OCI-LY7 (cell line): ENCODE results near the gene SLC24A2. TPM values are rescaled to one million over a fixed set of nuclear protein-coding genes. Genes with fewer than 3 reads are reported as not detected.

ENCODE experiments used
- BruUV-seq: library from RNA; stranded (reverse); fragments of 400-500 nt; replicated peaks from 2 replicates; lab custom pipeline; 2021; lab: Mats Ljungman, UMichigan
- CTCF ChIA-PET: fragments of 300-600 bp; sonication (Branson Sonifier 250); formaldehyde crosslinking; loops from one replicate; lab custom pipeline; 2022; ENCODE audit warnings: antibody characterized with exemption; ENCODE audit not compliant: unreplicated experiment; lab: Charles Lee
- POLR2A ChIA-PET: fragments of 300-600 bp; sonication (Branson Sonifier 250); formaldehyde crosslinking; loops from one replicate; lab custom pipeline; 2022; ENCODE audit warnings: antibody characterized with exemption; lab: Charles Lee
- DNase-seq: peaks from one replicate; pipeline ENCODE4 v3.0.0-alpha.2; 2015; ENCODE audit warnings: low spot score
- H2AFZ ChIP-seq: fragments of 200-600 bp; sonication (generic), shearing (Covaris generic); 2 replicates; pipeline ENCODE4 v1.6.1; 2014; ENCODE audit warnings: mild to moderate bottlenecking, antibody characterized with exemption, low read length, moderate library complexity
- H3K27ac ChIP-seq: fragments of 200-600 bp; sonication (generic); 2 replicates; pipeline ENCODE4 v1.5.1; 2014; ENCODE audit warnings: mixed run types, low read depth, mild to moderate bottlenecking, moderate library complexity, low read length, inconsistent platforms; ENCODE audit not compliant: poor library complexity, severe bottlenecking
- H3K36me3 ChIP-seq: fragments of 200-600 bp; sonication (generic); 2 replicates; pipeline ENCODE4 v1.6.1; 2014; ENCODE audit warnings: mild to moderate bottlenecking, antibody characterized with exemption, low read length, moderate library complexity, mixed read lengths; ENCODE audit not compliant: insufficient read depth
- H3K4me1 ChIP-seq: fragments of 200-600 bp; sonication (generic); 2 replicates; pipeline ENCODE4 v1.5.1; 2014; ENCODE audit warnings: mild to moderate bottlenecking, low read length; ENCODE audit not compliant: insufficient read depth, poor library complexity, severe bottlenecking
- H3K4me2 ChIP-seq: fragments of 200-600 bp; sonication (generic); 2 replicates; pipeline ENCODE4 v1.6.1; 2014; ENCODE audit warnings: mild to moderate bottlenecking, low read length
- H3K4me3 ChIP-seq: fragments of 200-600 bp; sonication (generic); 2 replicates; pipeline ENCODE4 v1.5.1; 2014; ENCODE audit warnings: mild to moderate bottlenecking, low read depth, low read length; ENCODE audit not compliant: poor library complexity, severe bottlenecking
- H3K79me2 ChIP-seq: fragments of 200-600 bp; sonication (generic); 2 replicates; pipeline ENCODE4 v1.6.1; 2016; ENCODE audit warnings: low read depth, mild to moderate bottlenecking, low read length, moderate library complexity, mixed read lengths; ENCODE audit not compliant: insufficient read depth
- H3K9me2 ChIP-seq: fragments of 200-600 bp; sonication (generic); 2 replicates; pipeline ENCODE4 v1.6.1; 2016; ENCODE audit warnings: mild to moderate bottlenecking, low read length, mixed read lengths; ENCODE audit not compliant: insufficient read depth
- H3K9me3 ChIP-seq: fragments of 200-600 bp; sonication (generic); 2 replicates; pipeline ENCODE4 v1.6.1; 2014; ENCODE audit warnings: mild to moderate bottlenecking, mixed run types, low read length, mixed read lengths
- H4K20me1 ChIP-seq: fragments of 200-600 bp; sonication (generic); 2 replicates; pipeline ENCODE4 v1.6.1; 2014; ENCODE audit warnings: mild to moderate bottlenecking, antibody characterized with exemption, low read length, moderate library complexity, mixed read lengths; ENCODE audit not compliant: insufficient read depth
- CTCF ChIP-seq: fragments of 200-600 bp; sonication (generic); conservative IDR thresholded peaks from 2 replicates; pipeline ENCODE4 v1.5.1; 2014; ENCODE audit warnings: mild to moderate bottlenecking, antibody characterized with exemption, low read length, moderate library complexity, mixed read lengths
- EZH2phosphoT487 ChIP-seq: fragments of 200-600 bp; sonication (generic); IDR thresholded peaks from 2 replicates; pipeline ENCODE4 v1.6.1; 2018; ENCODE audit warnings: low read depth, borderline replicate concordance, mild to moderate bottlenecking, mixed run types, antibody characterized with exemption, low read length, moderate library complexity, mixed read lengths
- intact Hi-C: fragments of 100-400 bp; cut with micrococcal nuclease; formaldehyde crosslinking; loops from one replicate; pipeline ENCODE4 v1.10.0; 2022; ENCODE audit not compliant: unreplicated experiment
- total RNA-seq, 2 experiments: library from RNA; depleted of rRNA in 1 of 2; stranded (reverse); fragments of >200 nt in 1 of 2; shearing (Covaris generic) in 1 of 2; gene quantifications; 2 replicates each; pipeline ENCODE4 v1.2.3, GENCODE V29; 2014 to 2022

The SLC24A2 gene
- total RNA-seq, 2 experiments from 2014 or later, result not detected

GRCh38 chr9:19746223-19746622 is 42.6 kb downstream of the SLC24A2 start:
- Histone ChIP-seq H3K4me3 (no peak overlapping the region), H3K4me1 (no peaks in the 10 kb centered on the region), H3K4me2 (no peak overlapping the region), H3K36me3 (no peaks in the 10 kb centered on the region), H3K79me2 (no peaks in the 10 kb centered on the region), H3K9me3 (no peaks in the 10 kb centered on the region), H4K20me1 (no peaks in the 10 kb centered on the region), H2AFZ (no peak overlapping the region), H3K9me2 (no peaks in the 10 kb centered on the region), H3K27ac (no peak overlapping the region)
- intact Hi-C loops, result no loop called here
- POLR2A ChIA-PET, result interaction anchor here (1.2 kb wide), 1 partner anchor 25 kb away, joined by 3 read pairs; no protein-coding TSS in a partner anchor
- no peak for DNase-seq
- BruUV-seq, result no TSS peak
- TF ChIP-seq EZH2phosphoT487, result no peak
- TF ChIP-seq CTCF, result no peak
- CTCF ChIA-PET, result no interaction called here

GRCh38 chr9:19741178-19741577 is 47.7 kb downstream of the SLC24A2 start:
- no peaks in the 10 kb centered on the region for H3K36me3 ChIP-seq
- no peak overlapping the region for H3K27ac ChIP-seq
- no peaks in the 10 kb centered on the region for H3K4me1 ChIP-seq
- intact Hi-C loops, result no loop called here
- ChIA-PET CTCF (no interaction called here), POLR2A (no interaction called here)
- no peak for TF ChIP-seq EZH2phosphoT487
- no peak for TF ChIP-seq CTCF
- H3K9me3 ChIP-seq, result no peaks in the 10 kb centered on the region
- H3K9me2 ChIP-seq, result no peaks in the 10 kb centered on the region
- H3K4me3 ChIP-seq, result no peak overlapping the region
- H2AFZ ChIP-seq, result no peak overlapping the region
- no peak for DNase-seq
- BruUV-seq, result no TSS peak
- H3K4me2 ChIP-seq, result no peak overlapping the region
- H4K20me1 ChIP-seq, result no peaks in the 10 kb centered on the region
- H3K79me2 ChIP-seq, result no peaks in the 10 kb centered on the region
